EH (cell line): ENCODE measurements around the gene ECE2.
A peak's percentile ranks its signal among the peaks of the same experiment; 100 is the strongest.
"Not testable (repeated sequence)": the region's sequence is repeated elsewhere in the genome, so short reads cannot be mapped to it uniquely, and the experiment has no call there.

Source experiments
- DNase-seq: peaks from one replicate; pipeline ENCODE4 v3.0.0-alpha.2; 2015; ENCODE audit warnings: low read depth

ECE2 gene

DNA sequence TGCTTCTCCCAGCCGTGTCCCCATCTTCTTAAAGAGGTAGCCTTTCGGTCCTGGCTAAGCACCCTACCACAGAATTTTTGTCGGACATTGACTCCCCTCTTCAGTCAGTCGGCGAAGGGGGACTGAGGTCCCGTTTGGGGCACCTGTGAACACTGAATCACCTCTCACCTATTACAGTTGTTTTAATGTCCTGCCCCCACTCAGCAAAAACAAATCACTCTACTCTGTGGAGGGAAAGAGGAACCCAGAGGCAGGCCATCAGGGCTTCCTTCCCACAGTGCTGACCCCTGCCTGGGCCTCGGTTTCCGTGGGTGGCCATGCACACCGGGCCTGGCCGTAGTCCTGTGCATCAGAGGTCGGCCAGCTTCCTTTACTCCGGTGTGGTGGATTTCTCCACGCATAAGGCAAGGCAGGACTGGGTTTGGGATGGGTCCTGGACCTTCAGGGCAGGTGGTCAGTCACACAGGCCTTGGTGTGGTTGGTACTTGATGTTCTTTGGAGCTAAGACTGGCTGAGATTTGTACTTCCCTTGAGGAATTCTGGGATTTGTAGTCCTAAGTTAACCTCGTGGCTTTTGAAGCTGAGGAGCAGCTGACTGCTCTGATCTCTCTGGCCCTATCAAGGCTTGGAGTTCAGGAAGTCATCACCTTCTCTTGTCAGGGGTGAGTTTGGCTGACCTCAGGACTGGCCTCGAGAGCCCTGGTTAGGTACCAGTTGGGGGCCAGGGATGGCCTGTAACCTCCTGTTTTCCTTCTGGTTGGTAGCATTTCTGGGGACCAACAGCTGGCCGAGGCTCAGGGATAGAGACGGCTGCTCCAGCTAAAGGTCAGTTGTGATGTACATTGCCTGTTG lies 61.0 kb downstream of the ECE2 start:
- DNase-seq: peak; percentile 69

DNA sequence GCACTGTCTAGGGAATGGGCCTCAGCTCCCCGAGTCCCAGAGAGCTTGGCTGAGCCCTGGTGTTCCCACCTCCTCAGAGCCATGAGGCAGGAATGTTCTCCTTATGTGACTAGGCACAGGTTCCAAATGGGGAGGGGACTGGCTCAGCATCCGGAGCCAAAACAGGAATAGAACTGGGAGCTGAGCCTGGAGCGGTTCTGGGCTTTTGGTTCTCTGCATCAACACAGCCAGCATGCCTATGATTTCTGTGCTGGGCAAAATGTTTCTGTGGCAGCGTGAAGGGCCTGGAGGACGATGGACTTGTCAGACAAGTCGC lies 61.5 kb downstream of the ECE2 start, which contains the start of gene FAM131A:
Gene FAM131A, plus strand, starts transcription at position 202 of the 316 bp plus-strand sequence. Its CDS starts 31 bp downstream, at position 233.
- DNase-seq: peak; percentile 45

DNA sequence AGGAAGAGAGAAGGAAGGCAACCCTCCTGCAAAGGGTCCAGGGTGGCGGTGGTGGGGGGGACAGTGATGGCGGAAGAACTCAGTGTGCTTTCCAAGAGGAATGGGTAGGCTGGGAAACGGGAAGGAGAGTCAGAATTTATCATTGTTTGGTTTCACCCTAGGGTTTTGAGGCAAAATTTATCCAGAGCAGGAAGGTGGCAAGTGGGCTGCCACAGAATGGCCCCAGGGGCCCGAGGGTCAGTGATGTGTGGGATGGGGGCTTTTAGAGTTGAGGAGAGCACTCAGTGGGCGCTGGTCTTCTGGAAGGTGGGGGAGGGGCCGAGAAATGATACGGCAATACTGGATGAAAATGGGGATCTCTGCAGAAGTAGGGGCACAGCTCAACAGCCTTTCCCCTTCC lies 62.2 kb downstream of the ECE2 start:
- DNase-seq: no peak

GRCh38 chr3:184338511-184338945 lies 62.7 kb downstream of the ECE2 start:
- DNase-seq: peak; percentile 45

- DNase-seq: no peak
These were observed 63.2 kb downstream of the ECE2 start for GRCh38 chr3:184339001-184339400.

DNA sequence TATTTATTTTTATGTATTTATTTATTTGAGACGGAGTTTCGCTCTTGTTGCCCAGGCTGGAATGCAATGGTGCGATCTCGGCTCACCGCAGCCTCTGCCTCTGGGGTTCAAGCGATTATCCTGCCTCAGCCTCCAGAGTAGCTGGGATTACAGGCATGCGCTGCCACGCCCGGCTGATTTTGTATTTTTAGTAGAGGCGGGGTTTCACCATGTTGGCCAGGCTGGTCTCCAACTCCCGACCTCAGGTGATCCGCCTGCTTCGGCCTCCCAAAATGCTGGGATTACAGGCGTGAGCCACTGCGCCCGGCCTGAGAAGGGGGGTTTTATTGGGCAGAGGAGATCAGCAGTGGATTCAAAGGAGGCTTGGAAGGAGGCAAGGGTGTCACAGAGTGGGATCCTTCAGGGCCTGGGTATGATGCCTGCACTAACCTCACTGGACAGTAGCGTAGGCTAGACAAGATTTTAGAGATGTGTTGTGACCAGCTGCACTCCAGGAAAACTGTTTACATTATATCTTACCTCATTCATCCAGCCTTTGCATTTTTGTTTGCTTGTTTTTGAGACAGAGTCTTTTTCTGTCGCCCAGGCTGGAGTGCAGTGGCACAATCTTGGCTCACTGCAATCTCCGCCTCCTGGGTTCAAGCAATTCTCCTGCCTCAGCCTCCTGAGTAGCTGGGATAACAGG lies 63.8 kb downstream of the ECE2 start:
- DNase-seq: not testable (repeated sequence)

DNA sequence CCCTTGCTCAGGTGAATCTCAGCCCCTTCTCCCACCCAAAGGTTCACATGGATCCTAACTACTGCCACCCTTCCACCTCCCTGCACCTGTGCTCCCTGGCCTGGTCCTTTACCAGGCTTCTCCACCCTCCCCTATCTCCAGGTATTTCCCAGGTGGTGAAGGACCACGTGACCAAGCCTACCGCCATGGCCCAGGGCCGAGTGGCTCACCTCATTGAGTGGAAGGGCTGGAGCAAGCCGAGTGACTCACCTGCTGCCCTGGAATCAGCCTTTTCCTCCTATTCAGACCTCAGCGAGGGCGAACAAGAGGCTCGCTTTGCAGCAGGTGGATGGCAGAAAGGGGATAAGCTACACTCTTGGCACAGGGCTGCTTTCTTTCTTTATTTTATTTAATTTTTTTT lies 66.1 kb downstream of the ECE2 start:
- no peak for DNase-seq
